Measurements from ENCODE around the gene HOOK2. TPM values are rescaled to one million over a fixed set of nuclear protein-coding genes. Genes with fewer than 3 reads are reported as not detected.

Gene HOOK2, protein sequence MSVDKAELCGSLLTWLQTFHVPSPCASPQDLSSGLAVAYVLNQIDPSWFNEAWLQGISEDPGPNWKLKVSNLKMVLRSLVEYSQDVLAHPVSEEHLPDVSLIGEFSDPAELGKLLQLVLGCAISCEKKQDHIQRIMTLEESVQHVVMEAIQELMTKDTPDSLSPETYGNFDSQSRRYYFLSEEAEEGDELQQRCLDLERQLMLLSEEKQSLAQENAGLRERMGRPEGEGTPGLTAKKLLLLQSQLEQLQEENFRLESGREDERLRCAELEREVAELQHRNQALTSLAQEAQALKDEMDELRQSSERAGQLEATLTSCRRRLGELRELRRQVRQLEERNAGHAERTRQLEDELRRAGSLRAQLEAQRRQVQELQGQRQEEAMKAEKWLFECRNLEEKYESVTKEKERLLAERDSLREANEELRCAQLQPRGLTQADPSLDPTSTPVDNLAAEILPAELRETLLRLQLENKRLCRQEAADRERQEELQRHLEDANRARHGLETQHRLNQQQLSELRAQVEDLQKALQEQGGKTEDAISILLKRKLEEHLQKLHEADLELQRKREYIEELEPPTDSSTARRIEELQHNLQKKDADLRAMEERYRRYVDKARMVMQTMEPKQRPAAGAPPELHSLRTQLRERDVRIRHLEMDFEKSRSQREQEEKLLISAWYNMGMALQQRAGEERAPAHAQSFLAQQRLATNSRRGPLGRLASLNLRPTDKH
- total RNA-seq: 10 to 100 TPM; 19.6 to 20.2 TPM

DNA sequence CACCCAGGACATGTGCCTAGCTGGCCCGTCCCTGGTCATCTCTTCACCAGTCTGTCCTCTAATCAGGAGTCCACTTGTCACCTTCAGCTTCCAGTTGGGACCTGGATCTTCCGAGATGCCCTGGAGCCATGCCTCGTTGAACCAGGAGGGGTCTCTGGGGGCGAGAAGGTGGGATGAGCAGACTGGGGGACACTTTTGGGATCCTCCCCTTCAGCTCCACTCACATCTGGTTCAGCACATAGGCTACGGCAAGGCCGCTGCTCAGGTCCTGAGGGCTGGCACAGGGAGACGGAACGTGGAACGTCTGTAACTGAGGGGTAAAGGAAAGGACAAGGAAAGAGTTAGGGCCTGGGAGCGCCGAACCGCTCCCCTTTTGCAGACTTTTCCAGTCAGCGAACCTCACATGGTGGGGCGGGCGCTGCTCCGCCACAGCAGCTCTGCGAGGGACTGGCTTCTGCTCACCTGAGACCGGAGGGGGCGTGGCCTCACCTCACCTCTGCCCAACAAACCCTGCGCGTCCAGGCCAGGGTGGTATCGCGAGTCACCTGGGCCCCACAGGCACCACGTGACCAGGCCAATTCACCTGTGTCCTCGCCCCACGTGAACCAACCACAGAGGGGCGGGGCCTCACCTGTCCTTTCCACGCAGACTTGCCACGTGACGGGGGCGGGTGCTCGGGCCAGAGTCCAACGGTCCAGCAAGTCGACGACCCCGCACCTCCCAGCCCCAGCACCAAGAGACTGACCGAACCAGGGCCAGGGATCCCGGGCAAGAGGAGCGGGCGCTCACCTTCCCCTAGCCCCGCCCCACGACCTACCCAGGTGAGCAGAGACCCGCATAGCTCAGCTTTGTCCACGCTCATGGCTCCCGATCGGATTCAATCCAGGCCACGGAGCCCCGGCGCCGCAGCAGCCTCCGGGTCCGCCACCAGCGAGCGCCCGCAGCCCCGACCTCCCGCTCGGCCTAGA lies at the start of gene HOOK2:
Gene HOOK2, minus strand, starts transcription at position 965 of the 968 bp plus-strand sequence. Its CDS starts 103 bp downstream, at position 862.

DNA sequence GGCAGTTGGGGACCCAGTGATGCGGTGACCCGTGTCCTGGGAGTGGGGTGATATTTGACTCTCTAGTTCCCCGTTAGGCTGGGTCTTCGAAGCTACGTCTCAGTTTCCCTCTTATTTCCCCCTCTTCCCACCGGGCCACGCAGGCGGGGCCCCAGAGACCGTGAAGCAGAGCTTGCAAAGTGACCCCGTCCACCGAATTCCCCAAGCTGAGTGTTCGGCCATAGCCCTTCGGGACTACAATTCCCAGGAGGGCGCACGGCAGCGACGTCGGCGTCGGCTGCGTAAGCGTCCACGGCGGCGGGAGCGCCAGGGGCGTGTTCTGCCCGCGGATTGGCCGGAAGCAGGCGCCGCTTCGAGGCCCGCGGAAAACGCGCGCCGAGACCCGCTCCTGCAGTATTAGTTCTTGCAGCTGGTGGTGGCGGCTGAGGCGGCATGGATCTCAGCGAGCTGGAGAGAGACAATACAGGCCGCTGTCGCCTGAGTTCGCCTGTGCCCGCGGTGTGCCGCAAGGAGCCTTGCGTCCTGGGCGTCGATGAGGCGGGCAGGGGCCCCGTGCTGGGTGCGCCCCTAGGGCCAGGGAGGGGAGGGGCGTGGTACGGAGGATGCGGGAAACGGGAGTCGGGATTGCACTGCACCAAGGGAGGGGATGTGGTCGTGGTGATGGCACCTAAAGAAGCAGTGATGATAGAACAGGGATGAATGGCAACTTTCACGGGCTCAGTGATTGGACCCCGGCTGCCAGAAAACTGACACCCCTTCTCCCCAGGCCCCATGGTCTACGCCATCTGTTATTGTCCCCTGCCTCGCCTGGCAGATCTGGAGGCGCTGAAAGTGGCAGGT lies 31.1 kb upstream of the HOOK2 start, which contains the start of gene RNASEH2A:
Gene RNASEH2A, plus strand, starts transcription at position 343 of the 840 bp plus-strand sequence. Its CDS starts 90 bp downstream, at position 433.

DNA sequence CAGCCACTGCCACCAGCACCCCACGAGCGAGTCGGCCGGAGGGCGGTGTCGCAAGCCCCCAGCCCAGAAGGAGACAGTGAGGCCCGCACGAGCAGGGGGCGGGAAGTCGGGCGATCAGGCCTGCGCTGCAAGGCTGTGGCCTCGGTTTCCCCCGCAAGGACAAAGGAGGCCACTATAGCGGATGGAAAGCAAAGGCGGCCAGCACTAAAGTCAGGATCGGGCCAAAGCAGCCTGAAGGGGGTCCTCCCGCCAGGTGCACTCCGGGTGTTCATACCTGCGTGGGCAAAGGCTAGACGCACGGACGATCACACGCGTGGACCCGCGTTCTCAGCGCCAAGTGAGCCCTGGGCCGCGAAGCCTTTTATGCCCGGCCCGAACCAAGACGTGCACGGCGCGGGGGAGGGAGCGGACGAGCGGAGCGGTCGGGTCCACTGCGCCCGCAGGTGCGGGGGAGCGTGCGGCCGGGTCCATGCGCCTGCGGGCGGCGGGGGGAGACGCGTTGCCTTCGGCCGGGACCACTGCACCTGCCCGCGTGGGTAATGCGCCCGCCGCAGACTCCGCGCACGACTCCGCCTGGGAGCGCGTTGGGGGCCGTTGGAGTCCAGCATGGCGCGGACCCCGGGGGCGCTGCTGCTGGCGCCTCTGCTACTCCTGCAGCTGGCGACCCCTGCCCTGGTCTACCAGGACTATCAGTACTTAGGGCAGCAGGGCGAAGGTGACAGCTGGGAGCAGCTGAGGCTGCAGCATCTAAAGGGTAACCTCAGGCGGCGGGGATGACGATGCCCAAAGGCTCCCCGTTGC lies 26.3 kb upstream of the HOOK2 start, which contains the start of the genes PRDX2 and THSD8:
Gene PRDX2, minus strand, starts transcription at position 335 of the 801 bp plus-strand sequence. CDS start 539 bp downstream, outside the sequence.
Gene THSD8, plus strand, starts transcription at position 604 of the 801 bp plus-strand sequence. Its CDS starts 3 bp downstream, at position 607.

DNA sequence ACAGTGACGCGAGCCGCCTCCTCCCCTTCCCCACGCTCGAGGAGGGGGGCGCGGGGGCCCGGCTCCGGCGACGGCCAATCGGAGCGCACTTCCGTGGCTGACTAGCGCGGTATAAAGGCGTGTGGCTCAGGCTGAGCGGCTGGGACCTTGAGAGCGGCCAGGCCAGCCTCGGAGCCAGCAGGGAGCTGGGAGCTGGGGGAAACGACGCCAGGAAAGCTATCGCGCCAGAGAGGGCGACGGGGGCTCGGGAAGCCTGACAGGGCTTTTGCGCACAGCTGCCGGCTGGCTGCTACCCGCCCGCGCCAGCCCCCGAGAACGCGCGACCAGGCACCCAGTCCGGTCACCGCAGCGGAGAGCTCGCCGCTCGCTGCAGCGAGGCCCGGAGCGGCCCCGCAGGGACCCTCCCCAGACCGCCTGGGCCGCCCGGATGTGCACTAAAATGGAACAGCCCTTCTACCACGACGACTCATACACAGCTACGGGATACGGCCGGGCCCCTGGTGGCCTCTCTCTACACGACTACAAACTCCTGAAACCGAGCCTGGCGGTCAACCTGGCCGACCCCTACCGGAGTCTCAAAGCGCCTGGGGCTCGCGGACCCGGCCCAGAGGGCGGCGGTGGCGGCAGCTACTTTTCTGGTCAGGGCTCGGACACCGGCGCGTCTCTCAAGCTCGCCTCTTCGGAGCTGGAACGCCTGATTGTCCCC lies 16.1 kb upstream of the HOOK2 start, which contains the start of gene JUNB:
Gene JUNB, plus strand, starts transcription at position 142 of the 706 bp plus-strand sequence. Its CDS starts 286 bp downstream, at position 428.

DNA sequence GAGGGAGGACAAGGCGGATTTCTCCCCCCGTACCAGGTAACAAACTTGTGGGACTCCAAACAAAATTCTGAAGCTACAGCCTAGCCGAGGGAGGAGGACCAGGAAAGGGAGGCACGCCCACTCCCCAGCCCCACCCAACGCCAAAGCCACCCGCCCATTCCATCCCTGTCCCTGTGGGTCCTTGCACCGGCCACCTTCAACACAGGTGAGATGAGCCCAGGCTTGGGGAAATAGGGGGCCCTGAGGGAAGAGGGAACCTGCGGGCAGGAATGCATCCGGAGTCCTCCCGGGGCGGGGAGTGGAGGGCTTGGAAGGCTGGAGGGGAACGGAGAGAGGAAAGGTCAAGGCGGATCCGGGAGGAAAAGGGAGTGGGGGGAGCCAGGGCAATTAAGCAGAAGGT lies 23.7 kb downstream of the HOOK2 start, which contains the start of gene BEST2:
Gene BEST2, plus strand, starts transcription at position 157 of the 400 bp plus-strand sequence. CDS start 802 bp downstream, outside the sequence.

DNA sequence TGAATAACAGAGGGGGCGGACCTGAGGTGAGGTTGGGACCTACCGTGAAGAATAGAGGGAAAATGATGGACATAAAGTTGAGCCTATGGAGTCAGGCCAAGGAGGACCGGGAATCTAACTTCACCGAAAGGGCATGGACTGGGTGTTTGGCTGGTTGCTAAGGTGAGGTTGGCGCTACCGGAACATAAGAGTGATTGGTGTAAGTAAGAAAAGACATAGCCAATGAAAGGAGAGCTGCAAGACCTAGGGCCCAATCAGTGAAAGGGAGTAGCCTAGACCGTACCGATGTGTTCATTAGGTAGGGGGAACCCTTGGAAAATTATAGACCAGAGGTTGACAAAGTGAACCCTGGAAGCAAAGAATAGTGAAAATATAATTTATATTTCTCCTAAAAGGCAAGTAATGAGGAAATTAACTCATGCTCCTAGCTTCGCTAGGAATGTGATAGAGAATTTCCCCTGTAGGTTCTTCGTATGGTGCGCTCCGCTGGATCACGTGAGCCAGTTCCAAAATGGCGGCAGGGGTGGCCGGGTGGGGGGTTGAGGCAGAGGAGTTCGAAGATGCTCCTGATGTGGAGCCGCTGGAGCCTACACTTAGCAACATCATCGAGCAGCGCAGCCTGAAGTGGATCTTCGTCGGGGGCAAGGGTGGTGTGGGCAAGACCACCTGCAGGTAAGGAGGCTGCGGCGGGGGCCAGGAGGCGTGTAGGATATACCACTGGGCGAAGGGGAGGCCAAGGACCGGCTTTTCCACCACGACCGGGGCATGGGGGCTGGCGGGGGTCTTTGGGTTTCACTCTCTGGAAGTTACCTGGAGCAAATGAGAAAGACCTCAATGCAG lies 38.1 kb downstream of the HOOK2 start, which contains the start of gene GET3:
Gene GET3, plus strand, starts transcription at position 503 of the 840 bp plus-strand sequence. Its CDS starts 9 bp downstream, at position 512.

DNA sequence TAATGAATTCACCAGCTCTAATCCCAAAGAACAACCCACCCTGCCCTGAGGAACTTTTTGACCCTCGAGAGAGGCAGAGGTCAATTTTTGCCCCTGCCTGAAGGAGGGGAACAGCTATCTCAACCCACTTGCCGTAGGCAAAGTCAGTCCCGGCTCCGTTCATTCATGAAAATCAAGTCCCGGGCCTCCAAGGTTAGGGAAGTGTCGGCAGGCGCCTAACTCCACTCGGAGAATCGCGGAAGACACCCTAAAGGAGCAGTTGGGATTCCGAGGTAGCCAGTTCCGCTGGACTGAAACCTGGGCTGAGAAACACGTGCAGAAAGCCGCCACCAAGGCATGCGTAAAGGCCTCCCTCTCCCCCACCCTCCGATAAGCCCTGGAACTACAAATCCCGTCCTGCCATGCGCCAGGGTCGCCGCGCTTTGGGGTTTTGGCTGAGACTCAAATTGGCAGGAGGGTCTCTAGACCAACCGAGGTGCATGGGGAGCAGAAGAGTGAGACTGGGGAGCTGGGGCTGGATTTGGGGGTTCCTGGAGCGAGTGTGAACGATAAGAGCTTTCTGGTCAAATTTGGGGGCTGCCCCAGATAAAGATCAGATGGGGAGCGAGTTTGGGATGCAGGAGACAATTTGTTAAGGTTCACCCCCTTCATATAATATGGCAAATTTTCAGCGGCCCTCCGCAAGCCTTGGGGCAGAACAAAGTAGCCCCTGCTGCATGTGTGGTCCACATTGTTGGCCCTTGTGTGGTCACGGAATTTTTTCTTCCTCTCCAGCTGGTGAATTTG lies 51.5 kb downstream of the HOOK2 start, which contains the start of gene TNPO2:
Gene TNPO2, minus strand, starts transcription at position 292 of the 786 bp plus-strand sequence. CDS start 2,955 bp downstream, outside the sequence.

Small RNA genes within 50 kb of the gene (microRNA-seq; reads per million reads assigned to microRNA genes)
- gene MIR5684 (ENCODE audit: borderline microRNAs expressed, borderline replicate concordance): not detected

Other genes starting within 250 kb of the HOOK2 start
- gene ZNF564, start 224.1 kb downstream of the HOOK2 start, total RNA-seq: 10 to 100 TPM; 11.7 to 11.8 TPM
- gene ZNF490, start 164.7 kb downstream of the HOOK2 start, total RNA-seq: 10 to 100 TPM; 20.4 to 21.4 TPM
- 10 to 100 TPM; 43.8 to 46.3 TPM for gene ZNF791, start 164.6 kb downstream of the HOOK2 start, total RNA-seq
- 100 to 1,000 TPM; 179 to 189 TPM for gene MAN2B1, start 108.8 kb downstream of the HOOK2 start, total RNA-seq
- 10 to 100 TPM; 14.2 to 17.2 TPM for gene WDR83, start 108.7 kb downstream of the HOOK2 start, total RNA-seq
- 100 to 1,000 TPM; 102 to 115 TPM for gene DHPS, start 93.7 kb downstream of the HOOK2 start, total RNA-seq
- not detected for gene GNG14, start 87.6 kb downstream of the HOOK2 start, total RNA-seq
- 1 to 10 TPM; 5.3 to 6.6 TPM for gene FBXW9, start 78.9 kb downstream of the HOOK2 start, total RNA-seq
- gene TNPO2, start 51.6 kb downstream of the HOOK2 start, total RNA-seq: 10 to 100 TPM; 62.6 to 63.7 TPM
- gene TRIR, start 40.9 kb downstream of the HOOK2 start, total RNA-seq: 100 to 1,000 TPM; 221 to 228 TPM
- gene GET3, start 38.1 kb downstream of the HOOK2 start, total RNA-seq: 10 to 100 TPM; 52.4 to 55.0 TPM
- not detected for gene BEST2, start 23.8 kb downstream of the HOOK2 start, total RNA-seq
- 10 to 100 TPM; 90.6 to 96.0 TPM for gene JUNB, start 15.9 kb upstream of the HOOK2 start, total RNA-seq
- 100 to 1,000 TPM; 245 to 256 TPM for gene PRDX2, start 26.2 kb upstream of the HOOK2 start, total RNA-seq
- 10 to 100 TPM; 12.6 to 18.2 TPM for gene THSD8, start 26.5 kb upstream of the HOOK2 start, total RNA-seq
- gene RNASEH2A, start 31.0 kb upstream of the HOOK2 start, total RNA-seq: 10 to 100 TPM; 28.5 to 30.9 TPM
- not detected for gene RTBDN, start 59.0 kb upstream of the HOOK2 start, total RNA-seq
- gene MAST1, start 63.0 kb upstream of the HOOK2 start, total RNA-seq: under 1 TPM; 0.53 to 0.88 TPM
- 10 to 100 TPM; 29.4 to 30.0 TPM for gene DNASE2, start 105.9 kb upstream of the HOOK2 start, total RNA-seq
- under 1 TPM in 1 of 2 experiments, not detected in 1; 0.14 TPM for gene KLF1, start 111.6 kb upstream of the HOOK2 start, total RNA-seq
- 10 to 100 TPM; 39.0 to 42.7 TPM for gene GCDH, start 115.6 kb upstream of the HOOK2 start, total RNA-seq
- 1 to 10 TPM; 3.1 to 5.1 TPM for gene SYCE2, start 143.7 kb upstream of the HOOK2 start, total RNA-seq
- 10 to 100 TPM; 72.4 to 77.0 TPM for gene FARSA, start 158.2 kb upstream of the HOOK2 start, total RNA-seq
- gene CALR, start 163.1 kb upstream of the HOOK2 start, total RNA-seq: 100 to 1,000 TPM; 591 to 596 TPM
- gene RAD23A, start 170.3 kb upstream of the HOOK2 start, total RNA-seq: 100 to 1,000 TPM in 1 of 2 experiments, 10 to 100 TPM in 1; 97.6 to 113 TPM
- gene GADD45GIP1, start 181.7 kb upstream of the HOOK2 start, total RNA-seq: 10 to 100 TPM; 13.9 to 18.0 TPM
- under 1 TPM; 0.24 to 0.25 TPM for gene DAND5, start 194.0 kb upstream of the HOOK2 start, total RNA-seq
- gene NFIX, start 219.9 kb upstream of the HOOK2 start, total RNA-seq: 1 to 10 TPM; 1.7 to 3.0 TPM